Frontal cortex (tissue), 4 donors: Measurements from ENCODE around the gene NOCT. TPM values are rescaled to one million over a fixed set of nuclear protein-coding genes. Genes with fewer than 3 reads are reported as not detected.
"Not testable (repeated sequence)": the region's sequence is repeated elsewhere in the genome, so short reads cannot be mapped to it uniquely, and the experiment has no call there.

Experiments
- DNase-seq, 2 donors: peaks; one replicate each; pipeline ENCODE4 v3.0.0; 2012; ENCODE audit warnings: low spot score in 2 of 2
- FAIRE-seq: peaks from 2 replicates; lab custom pipeline; 2012; peaks lifted over from hg19 to GRCh38; lab: Jason Lieb, UNC
- total RNA-seq: library from RNA; depleted of rRNA; stranded (reverse); fragments of >200 nt; gene quantifications from one replicate; pipeline ENCODE4 v1.2.3, GENCODE V29; 2014
- donor health status: control.
- donor health status: control.
- donor health status: control.

The NOCT gene
- total RNA-seq, 1 donor from 2014 or later, result 33.8 TPM

- DNase-seq, FAIRE-seq: not testable (repeated sequence)
These were observed 7.3 kb upstream of the NOCT start for GRCh38 chr4:139008278-139008677.

GRCh38 chr4:139009702-139010101 lies 5.9 kb upstream of the NOCT start:
- DNase-seq (no peak), FAIRE-seq (no peak)

GRCh38 chr4:139011225-139011950 lies 4.2 kb upstream of the NOCT start:
- FAIRE-seq, result no peak
- no peak for DNase-seq

- FAIRE-seq (no peak), DNase-seq (peak; percentile 30 to 57)
These were observed 961 bp upstream of the NOCT start for GRCh38 chr4:139014371-139015268.

GRCh38 chr4:139015948-139016471 lies 429 bp downstream of the NOCT start:
- DNase-seq (peak in 1 of 2 donors; percentile 35), FAIRE-seq (no peak)

GRCh38 chr4:139017861-139018260 lies 2.3 kb downstream of the NOCT start:
- DNase-seq (no peak), FAIRE-seq (no peak)

- FAIRE-seq (no peak), DNase-seq (no peak)
These were observed 2.9 kb downstream of the NOCT start for GRCh38 chr4:139018501-139018900.

GRCh38 chr4:139018971-139019758 lies 3.6 kb downstream of the NOCT start:
- DNase-seq (no peak), FAIRE-seq (no peak)

GRCh38 chr4:139020384-139020783 lies 4.8 kb downstream of the NOCT start:
- DNase-seq (no peak), FAIRE-seq (no peak)

GRCh38 chr4:139021071-139021470 lies 5.5 kb downstream of the NOCT start:
- not testable (repeated sequence) for FAIRE-seq, DNase-seq

GRCh38 chr4:139022835-139023234 lies 7.3 kb downstream of the NOCT start:
- no peak for DNase-seq
- no peak for FAIRE-seq

- no peak for DNase-seq
- no peak for FAIRE-seq
These were observed 9.1 kb downstream of the NOCT start for GRCh38 chr4:139024686-139025085.

GRCh38 chr4:139025841-139026240 lies 10.3 kb downstream of the NOCT start:
- no peak for FAIRE-seq
- no peak for DNase-seq

GRCh38 chr4:139027776-139028175 lies 12.2 kb downstream of the NOCT start:
- DNase-seq (no peak), FAIRE-seq (no peak)

GRCh38 chr4:139028191-139028661 lies 12.6 kb downstream of the NOCT start:
- no peak for FAIRE-seq
- DNase-seq, result peak; percentile 31 to 55

- not testable (repeated sequence) for FAIRE-seq, DNase-seq
These were observed 14.3 kb downstream of the NOCT start for GRCh38 chr4:139029866-139030363.

- FAIRE-seq, result peak; percentile 10
These were observed 15.1 kb downstream of the NOCT start for GRCh38 chr4:139030614-139031235.

GRCh38 chr4:139035650-139036049 lies 20.1 kb downstream of the NOCT start:
- no peak for DNase-seq
- no peak for FAIRE-seq

More at GRCh38 chr4:139030614-139031235, 15.1 kb downstream of the NOCT start:
- peak; percentile 47 to 71 for DNase-seq

GRCh38 chr4:139036885-139037284 lies 21.3 kb downstream of the NOCT start:
- DNase-seq (no peak), FAIRE-seq (no peak)
